CD14-positive monocyte (primary cell): Measurements from ENCODE around the gene CREB1. TPM values are rescaled to one million over a fixed set of nuclear protein-coding genes. Genes with fewer than 3 reads are reported as not detected.
A peak's percentile ranks its signal among the peaks of the same experiment; 100 is the strongest.

Source experiments
- DNase-seq, 3 donors: peaks; one replicate each; pipeline ENCODE4 v3.0.0-alpha.2; 2011 to 2022
- H2AFZ ChIP-seq: 2 replicates; pipeline ENCODE4 v1.6.0; 2012; ENCODE audit warnings: mild to moderate bottlenecking, low read depth, low read length, inconsistent platforms; ENCODE audit not compliant: insufficient read depth, poor library complexity, severe bottlenecking
- H3K27ac ChIP-seq, 2 donors: 1 replicate in 1 of 2; 2 replicates in 1 of 2; pipeline ENCODE4 v1.5.1; 2012 to 2013; ENCODE audit warnings: low read length in 2 of 2, control low read depth in 1 of 2, inconsistent platforms in 1 of 2, low read depth in 1 of 2, mild to moderate bottlenecking in 1 of 2
- H3K27me3 ChIP-seq, 2 donors: one replicate each; pipeline versions ENCODE4 v1.6.0 to v1.6.1; 2011 to 2013; ENCODE audit warnings: low read length in 2 of 2; ENCODE audit not compliant: control insufficient read depth in 2 of 2, insufficient read depth in 2 of 2
- H3K36me3 ChIP-seq, 2 donors: replicated peaks in 1 of 2; 1 replicate in 1 of 2; 2 replicates in 1 of 2; pipeline versions ENCODE4 v1.5.1 to v1.6.1; 2012 to 2013; ENCODE audit warnings: low read length in 2 of 2, control low read depth in 1 of 2, inconsistent platforms in 1 of 2, mild to moderate bottlenecking in 1 of 2; ENCODE audit not compliant: insufficient read depth in 2 of 2, control insufficient read depth in 1 of 2
- H3K4me1 ChIP-seq, 2 donors: 1 replicate in 1 of 2; 2 replicates in 1 of 2; pipeline versions ENCODE4 v1.5.1 to v1.6.1; 2012 to 2013; ENCODE audit warnings: low read length in 2 of 2, control low read depth in 1 of 2, inconsistent platforms in 1 of 2, mild to moderate bottlenecking in 1 of 2, moderate library complexity in 1 of 2; ENCODE audit not compliant: insufficient read depth in 2 of 2, control insufficient read depth in 1 of 2
- H3K4me2 ChIP-seq: replicated peaks from 2 replicates; pipeline ENCODE3; 2012; ENCODE audit warnings: low read length, moderate library complexity, mild to moderate bottlenecking; ENCODE audit not compliant: poor library complexity, severe bottlenecking; ENCODE audit errors: extremely low read depth
- H3K4me3 ChIP-seq, 3 experiments: fragments of 200-600 bp in 1 of 3; sonication (generic) in 1 of 3; replicated peaks in 1 of 3; 1 replicate in 2 of 3; 2 replicates in 1 of 3; pipeline ENCODE4 v1.5.1; 2011 to 2013; ENCODE audit warnings: low read length in 3 of 3, mild to moderate bottlenecking in 3 of 3, control low read depth in 2 of 3, low read depth in 2 of 3, inconsistent platforms in 1 of 3, moderate library complexity in 1 of 3
- H3K79me2 ChIP-seq: 2 replicates; pipeline ENCODE4 v1.6.0; 2012; ENCODE audit warnings: mild to moderate bottlenecking, control low read depth, inconsistent platforms, low read length, moderate library complexity; ENCODE audit not compliant: insufficient read depth
- H3K9ac ChIP-seq: 2 replicates; pipeline ENCODE4 v1.6.0; 2017; ENCODE audit warnings: low read length, mild to moderate bottlenecking; ENCODE audit not compliant: insufficient read depth, poor library complexity, severe bottlenecking
- H3K9me3 ChIP-seq, 2 donors: replicated peaks in 1 of 2; 1 replicate in 1 of 2; 2 replicates in 1 of 2; pipeline versions ENCODE4 v1.5.1 to v1.6.1; 2012 to 2013; ENCODE audit warnings: low read length in 2 of 2, control low read depth in 1 of 2; ENCODE audit not compliant: control insufficient read depth in 1 of 2, insufficient read depth in 1 of 2
- H4K20me1 ChIP-seq: 2 replicates; pipeline ENCODE4 v1.6.0; 2012; ENCODE audit warnings: mild to moderate bottlenecking, low read length, control low read depth, moderate library complexity; ENCODE audit not compliant: insufficient read depth
- H3K27ac Mint-ChIP-seq, 7 donors: one replicate each; pipeline ENCODE4 v1.8.0; 2020; ENCODE audit warnings: mild to moderate bottlenecking in 7 of 7, mixed read lengths in 7 of 7, moderate library complexity in 6 of 7, inconsistent platforms in 2 of 7
- H3K27me3 Mint-ChIP-seq, 3 donors: one replicate each; pipeline ENCODE4 v1.8.0; 2021 to 2022; ENCODE audit warnings: low read depth in 3 of 3, mild to moderate bottlenecking in 3 of 3, mixed read lengths in 3 of 3, moderate library complexity in 3 of 3, inconsistent platforms in 1 of 3
- H3K36me3 Mint-ChIP-seq, 2 donors: one replicate each; pipeline ENCODE4 v1.8.0; 2020; ENCODE audit warnings: mixed read lengths in 2 of 2, inconsistent platforms in 1 of 2, mild to moderate bottlenecking in 1 of 2
- H3K4me1 Mint-ChIP-seq: one replicate; pipeline ENCODE4 v1.8.0; 2020; ENCODE audit warnings: mild to moderate bottlenecking, mixed read lengths
- H3K4me3 Mint-ChIP-seq, 2 donors: one replicate each; pipeline ENCODE4 v1.8.0; 2020; ENCODE audit warnings: mild to moderate bottlenecking in 2 of 2, mixed read lengths in 2 of 2, moderate library complexity in 1 of 2
- H3K9me3 Mint-ChIP-seq, 7 donors: one replicate each; pipeline ENCODE4 v1.8.0; 2020 to 2022; ENCODE audit warnings: mixed read lengths in 7 of 7, mild to moderate bottlenecking in 6 of 7, moderate library complexity in 6 of 7, inconsistent platforms in 2 of 7
- CTCF ChIP-seq: fragments of 200-600 bp; IDR thresholded peaks from one replicate; pipeline ENCODE4 v1.8.0; 2022; ENCODE audit warnings: antibody characterized with exemption, mild to moderate bottlenecking
- WGBS: methylation state at CpG from one replicate; pipeline ENCODE4 v1.1.5; 2013; ENCODE audit warnings: missing lambda C conversion rate; ENCODE audit not compliant: insufficient coverage; 5-methylcytosine and 5-hydroxymethylcytosine counted together
- intact Hi-C, 2 donors: fragments of 100-400 bp; cut with micrococcal nuclease; formaldehyde crosslinking; loops; one replicate each; pipeline versions ENCODE4 v1.15.0 to v1.15.1; 2023
- polyA plus RNA-seq, 3 donors: library from polyadenylated mRNA; depleted of rRNA in 1 of 3; unstranded in 2 of 3; stranded (reverse) in 1 of 3; fragments of 300-500 nt in 2 of 3; fragments of >200 nt in 1 of 3; fragmentation: Illumina TruSeq in 2 of 3; gene quantifications; 1 replicate in 2 of 3; 2 replicates in 1 of 3; pipeline ENCODE4 v1.2.3, GENCODE V29; 2012 to 2021

CREB1 gene
- polyA plus RNA-seq, 3 donors: 43.3 to 60.5 (median 55.2) TPM

- H3K4me2 ChIP-seq: no peak overlapping the region
- DNase-seq: no peak
- H3K36me3 ChIP-seq: peaks cover 0 to 6% of the 10 kb centered on the region in 2 donors
- no peak overlapping the region for H3K4me3 ChIP-seq
- Mint-ChIP-seq H3K27me3 (peaks cover 0 to 2% (median 0%) of the 10 kb centered on the region in 3 donors), H3K36me3 (peaks cover 3 to 19% of the 10 kb centered on the region in 2 donors), H3K9me3 (peaks cover 0 to 1% (median 0%) of the 10 kb centered on the region in 7 donors), H3K27ac (peak overlapping the region in 1 of 7 donors; percentile 78), H3K4me1 (peaks cover 42% of the 10 kb centered on the region), H3K4me3 (no peak overlapping the region)
- H3K9ac ChIP-seq: no peak overlapping the region
- H4K20me1 ChIP-seq: peaks cover 84% of the 10 kb centered on the region
- no peak overlapping the region for H2AFZ ChIP-seq
- H3K79me2 ChIP-seq: peaks cover 91% of the 10 kb centered on the region
- H3K4me1 ChIP-seq: peaks cover 25 to 33% of the 10 kb centered on the region in 2 donors
- H3K9me3 ChIP-seq: no peaks in the 10 kb centered on the region
- no peaks in the 10 kb centered on the region for H3K27me3 ChIP-seq
- no peak overlapping the region for H3K27ac ChIP-seq
- no peak for TF ChIP-seq CTCF
- intact Hi-C loops: no loop called here
- WGBS: no CpG with 5 or more reads among the region's 3 CpGs
Measured at GRCh38 chr2:207534417-207534816, 4.7 kb downstream of the CREB1 start.

GRCh38 chr2:207539470-207539869 lies 9.7 kb downstream of the CREB1 start:
- Mint-ChIP-seq H3K9me3 (no peaks in the 10 kb centered on the region), H3K27ac (peak overlapping the region in 5 of 7 donors; percentile 2 to 48 (median 28)), H3K36me3 (peaks cover 3 to 20% of the 10 kb centered on the region in 2 donors), H3K4me1 (peaks cover 22% of the 10 kb centered on the region), H3K27me3 (no peaks in the 10 kb centered on the region), H3K4me3 (no peak overlapping the region)
- WGBS: no CpG with 5 or more reads among the region's 2 CpGs
- H3K4me2 ChIP-seq: no peak overlapping the region
- H3K36me3 ChIP-seq: peaks cover 0 to 6% of the 10 kb centered on the region in 2 donors
- no peaks in the 10 kb centered on the region for H3K27me3 ChIP-seq
- no peak for DNase-seq
- peaks cover 100% of the 10 kb centered on the region for H3K79me2 ChIP-seq
- H3K9ac ChIP-seq: no peak overlapping the region
- H2AFZ ChIP-seq: no peak overlapping the region
- intact Hi-C loops: no loop called here
- no peak for TF ChIP-seq CTCF
- no peaks in the 10 kb centered on the region for H3K9me3 ChIP-seq
- H3K4me3 ChIP-seq: no peak overlapping the region
- H3K27ac ChIP-seq: peak overlapping the region in 1 of 2 donors; percentile 24
- peaks cover 97% of the 10 kb centered on the region for H4K20me1 ChIP-seq
- no peaks in the 10 kb centered on the region for H3K4me1 ChIP-seq
